Activated naive CD8-positive, alpha-beta T cell treated with anti-CD3 and anti-CD28 coated beads, Interleukin-2, amount 50 U/mL, for 24 hours (primary cell): Measurements from ENCODE around the gene BEAN1.

Source experiments
- ATAC-seq: fragments of 150-1000 bp; cut with Tn5 transposase; one replicate; pipeline ENCODE4 v1.10.0; 2021
- DNase-seq: peaks from one replicate; pipeline ENCODE4 v3.0.0; 2021
- H3K27ac Mint-ChIP-seq: one replicate; pipeline ENCODE4 v1.8.0; 2021; ENCODE audit warnings: mild to moderate bottlenecking, mixed read lengths
- H3K27me3 Mint-ChIP-seq: one replicate; pipeline ENCODE4 v1.8.0; 2021; ENCODE audit warnings: mixed read lengths
- H3K36me3 Mint-ChIP-seq: one replicate; pipeline ENCODE4 v1.8.0; 2021; ENCODE audit warnings: low read depth, mixed read lengths
- H3K4me1 Mint-ChIP-seq: one replicate; pipeline ENCODE4 v1.8.0; 2021; ENCODE audit warnings: mixed read lengths
- H3K4me3 Mint-ChIP-seq: one replicate; pipeline ENCODE4 v1.8.0; 2021; ENCODE audit warnings: mild to moderate bottlenecking, moderate library complexity, mixed read lengths
- H3K9me3 Mint-ChIP-seq: one replicate; pipeline ENCODE4 v1.8.0; 2021; ENCODE audit warnings: mixed read lengths

The BEAN1 gene

GRCh38 chr16:66388350-66389139, 38.5 kb upstream of the BEAN1 start:
- no peak overlapping the region for H3K27ac Mint-ChIP-seq

DNA sequence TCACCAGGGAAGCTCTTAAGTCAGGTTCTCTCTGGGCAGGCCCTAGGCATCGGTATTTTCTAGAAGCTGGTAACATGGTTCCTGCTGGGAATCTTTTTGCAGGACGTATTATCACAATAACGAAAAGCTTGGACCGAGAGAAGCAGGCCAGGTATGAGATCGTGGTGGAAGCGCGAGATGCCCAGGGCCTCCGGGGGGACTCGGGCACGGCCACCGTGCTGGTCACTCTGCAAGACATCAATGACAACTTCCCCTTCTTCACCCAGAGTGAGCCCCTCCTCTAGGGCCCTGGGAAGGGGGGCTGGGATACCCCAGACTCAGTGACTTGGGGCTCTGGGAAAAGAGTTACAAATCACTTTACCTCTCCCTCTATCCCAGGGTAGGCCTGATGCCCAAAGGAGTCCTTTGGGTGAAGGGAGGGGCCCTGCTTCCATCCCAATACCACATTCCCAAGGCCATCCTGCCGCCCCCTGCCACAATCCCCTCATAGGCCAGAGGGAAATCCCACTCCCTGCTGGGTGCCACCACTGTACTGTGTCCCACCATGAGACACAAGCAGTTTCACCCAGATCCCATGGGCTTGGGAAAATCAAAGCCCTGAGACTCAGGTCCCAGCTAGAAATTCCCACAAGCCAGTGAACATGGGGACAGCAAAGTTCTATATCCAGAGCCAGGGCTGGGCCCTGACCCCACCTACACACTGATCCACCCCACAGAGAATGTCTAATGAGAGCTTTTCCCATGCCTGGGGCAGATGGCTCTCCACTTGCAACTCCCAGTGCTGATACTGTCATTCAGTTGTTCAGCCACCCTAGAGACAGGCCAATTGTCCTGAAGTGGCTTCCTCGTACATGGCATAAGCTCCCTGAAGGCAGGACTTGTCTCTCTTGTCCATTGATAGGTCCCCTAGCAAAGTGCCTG, 37.6 kb upstream of the BEAN1 start:
- no peak overlapping the region for H3K27ac Mint-ChIP-seq
- no peak overlapping the region for H3K4me3 Mint-ChIP-seq
- no peak for ATAC-seq
- H3K4me1 Mint-ChIP-seq: no peaks in the 10 kb centered on the region
- H3K27me3 Mint-ChIP-seq: peaks cover 5% of the 10 kb centered on the region
- H3K36me3 Mint-ChIP-seq: no peaks in the 10 kb centered on the region
- H3K9me3 Mint-ChIP-seq: no peaks in the 10 kb centered on the region
- DNase-seq: no peak

More at GRCh38 chr16:66388350-66389139, 38.5 kb upstream of the BEAN1 start:
- H3K4me3 Mint-ChIP-seq: no peak overlapping the region
- no peaks in the 10 kb centered on the region for H3K36me3 Mint-ChIP-seq
- no peak for DNase-seq
- H3K9me3 Mint-ChIP-seq: no peaks in the 10 kb centered on the region
- H3K4me1 Mint-ChIP-seq: no peaks in the 10 kb centered on the region
- peaks cover 5% of the 10 kb centered on the region for H3K27me3 Mint-ChIP-seq
- no peak for ATAC-seq

- peaks cover 5% of the 10 kb centered on the region for H3K27me3 Mint-ChIP-seq
- H3K9me3 Mint-ChIP-seq: no peaks in the 10 kb centered on the region
- no peaks in the 10 kb centered on the region for H3K36me3 Mint-ChIP-seq
- no peak overlapping the region for H3K4me3 Mint-ChIP-seq
- H3K27ac Mint-ChIP-seq: no peak overlapping the region
- ATAC-seq (no peak), DNase-seq (no peak)
- no peaks in the 10 kb centered on the region for H3K4me1 Mint-ChIP-seq
Measured at GRCh38 chr16:66390346-66391108, 36.6 kb upstream of the BEAN1 start.

DNA sequence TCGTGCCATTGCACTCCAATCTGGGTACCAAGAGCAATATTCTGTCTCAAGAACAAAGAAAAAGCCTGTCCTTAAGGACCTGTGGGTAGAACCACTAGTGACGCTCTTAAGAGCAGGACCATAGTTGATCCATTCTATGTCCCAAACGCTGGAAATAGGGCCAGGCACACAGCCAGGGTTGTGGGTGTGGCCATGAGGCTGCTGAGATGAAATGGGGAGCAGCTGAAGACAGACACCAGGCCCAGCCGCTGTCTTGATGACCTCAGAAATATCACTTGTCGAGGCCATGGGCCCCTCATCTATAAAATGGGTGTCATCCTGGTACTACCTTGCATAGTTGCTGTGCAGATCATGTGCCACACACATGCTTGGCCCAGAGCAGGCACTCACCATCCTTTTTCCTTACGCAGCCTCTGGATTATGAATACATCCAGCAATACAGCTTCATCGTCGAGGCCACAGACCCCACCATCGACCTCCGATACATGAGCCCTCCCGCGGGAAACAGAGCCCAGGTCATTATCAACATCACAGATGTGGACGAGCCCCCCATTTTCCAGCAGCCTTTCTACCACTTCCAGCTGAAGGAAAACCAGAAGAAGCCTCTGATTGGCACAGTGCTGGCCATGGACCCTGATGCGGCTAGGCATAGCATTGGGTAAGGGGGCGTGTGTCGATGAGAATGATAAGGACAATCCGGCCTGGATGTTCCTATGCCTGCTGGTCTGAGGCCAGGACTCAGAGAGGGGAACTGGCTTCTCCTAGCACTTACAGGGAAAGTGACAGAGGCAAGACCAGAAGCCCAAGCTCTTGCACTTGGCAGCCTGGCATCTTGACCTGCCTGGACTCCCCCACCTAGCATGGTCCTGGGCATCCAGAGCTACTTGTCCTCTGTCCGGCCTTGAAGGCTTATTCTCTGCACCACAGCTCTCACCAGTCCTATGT, 35.1 kb upstream of the BEAN1 start:
- no peak for DNase-seq
- H3K9me3 Mint-ChIP-seq: no peaks in the 10 kb centered on the region
- no peaks in the 10 kb centered on the region for H3K36me3 Mint-ChIP-seq
- no peak overlapping the region for H3K27ac Mint-ChIP-seq
- ATAC-seq: no peak
- H3K27me3 Mint-ChIP-seq: no peaks in the 10 kb centered on the region
- no peak overlapping the region for H3K4me3 Mint-ChIP-seq
- no peaks in the 10 kb centered on the region for H3K4me1 Mint-ChIP-seq

GRCh38 chr16:66395806-66396555, 31.1 kb upstream of the BEAN1 start:
- ATAC-seq: no peak
- no peak overlapping the region for H3K27ac Mint-ChIP-seq
- H3K9me3 Mint-ChIP-seq: no peaks in the 10 kb centered on the region
- H3K4me3 Mint-ChIP-seq: no peak overlapping the region
- H3K36me3 Mint-ChIP-seq: no peaks in the 10 kb centered on the region
- H3K4me1 Mint-ChIP-seq: no peaks in the 10 kb centered on the region
- peaks cover 6% of the 10 kb centered on the region for H3K27me3 Mint-ChIP-seq
- no peak for DNase-seq

- DNase-seq: no peak
Measured at GRCh38 chr16:66397736-66398433, 29.2 kb upstream of the BEAN1 start.

DNA sequence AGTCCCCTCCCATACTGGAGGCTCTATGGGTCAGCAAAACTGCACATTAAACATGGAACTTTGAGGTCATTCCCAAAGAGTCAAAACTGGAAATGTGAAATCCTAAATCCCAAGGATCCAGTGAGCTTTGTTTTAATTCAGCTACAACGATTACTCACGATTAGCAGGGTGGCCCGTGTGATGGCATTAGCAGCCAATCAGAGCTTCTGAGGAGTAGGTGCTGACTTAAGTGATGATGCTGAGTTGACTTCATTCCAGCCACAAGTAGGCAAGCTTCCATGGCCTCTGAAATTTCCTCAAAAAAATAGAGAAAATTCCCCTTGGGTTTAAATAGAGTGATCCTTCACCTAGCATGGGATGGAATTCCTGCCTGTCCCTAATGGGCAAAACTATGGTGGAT, 28.1 kb upstream of the BEAN1 start:
- Mint-ChIP-seq H3K27ac (no peak overlapping the region), H3K9me3 (no peaks in the 10 kb centered on the region), H3K27me3 (peaks cover 6% of the 10 kb centered on the region), H3K4me3 (no peak overlapping the region), H3K36me3 (no peaks in the 10 kb centered on the region), H3K4me1 (no peaks in the 10 kb centered on the region)
- DNase-seq: no peak
- ATAC-seq: no peak

More at GRCh38 chr16:66397736-66398433, 29.2 kb upstream of the BEAN1 start:
- no peak overlapping the region for H3K4me3 Mint-ChIP-seq
- no peak for ATAC-seq
- H3K27ac Mint-ChIP-seq: no peak overlapping the region
- peaks cover 6% of the 10 kb centered on the region for H3K27me3 Mint-ChIP-seq
- no peaks in the 10 kb centered on the region for H3K4me1 Mint-ChIP-seq
- no peaks in the 10 kb centered on the region for H3K36me3 Mint-ChIP-seq
- H3K9me3 Mint-ChIP-seq: no peaks in the 10 kb centered on the region

GRCh38 chr16:66399930-66400329, 27.2 kb upstream of the BEAN1 start:
- H3K9me3 Mint-ChIP-seq: no peaks in the 10 kb centered on the region
- no peaks in the 10 kb centered on the region for H3K36me3 Mint-ChIP-seq
- no peak overlapping the region for H3K4me3 Mint-ChIP-seq
- DNase-seq (no peak), ATAC-seq (no peak)
- peaks cover 6% of the 10 kb centered on the region for H3K27me3 Mint-ChIP-seq
- no peaks in the 10 kb centered on the region for H3K4me1 Mint-ChIP-seq
- H3K27ac Mint-ChIP-seq: no peak overlapping the region

DNA sequence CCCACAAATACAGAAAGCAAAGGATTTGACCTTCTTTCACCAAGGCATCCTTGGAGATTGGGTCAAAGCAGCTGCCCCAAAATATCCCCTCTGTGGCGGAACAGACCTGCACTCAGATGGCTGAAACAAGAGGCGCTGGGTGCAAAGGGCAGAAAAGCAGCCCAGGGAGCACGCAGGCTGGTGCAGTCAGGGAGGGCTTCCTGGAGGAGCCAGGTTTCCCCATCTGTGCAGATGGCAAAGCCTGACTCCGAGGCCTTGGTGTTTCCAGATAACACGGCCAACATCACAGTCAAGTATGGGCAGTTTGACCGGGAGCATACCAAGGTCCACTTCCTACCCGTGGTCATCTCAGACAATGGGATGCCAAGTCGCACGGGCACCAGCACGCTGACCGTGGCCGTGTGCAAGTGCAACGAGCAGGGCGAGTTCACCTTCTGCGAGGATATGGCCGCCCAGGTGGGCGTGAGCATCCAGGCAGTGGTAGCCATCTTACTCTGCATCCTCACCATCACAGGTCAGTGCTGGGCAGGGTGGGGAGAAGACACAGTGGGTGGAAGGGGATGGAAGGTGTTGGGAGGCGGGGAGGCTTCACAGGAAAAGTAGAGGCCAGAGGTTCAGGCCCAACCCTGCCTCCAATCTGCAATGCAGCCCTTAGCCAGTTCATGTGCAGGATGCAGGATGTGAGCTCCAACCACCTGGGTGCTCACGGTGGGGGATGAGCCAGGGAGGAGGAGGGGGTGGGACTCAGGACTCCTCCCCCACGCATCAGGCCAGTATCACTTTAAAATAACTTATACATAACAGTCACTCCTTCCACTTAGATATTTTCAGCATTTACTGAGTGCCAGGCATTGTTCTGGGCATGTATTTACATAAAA, 26.4 kb upstream of the BEAN1 start:
- no peak for DNase-seq
- H3K27me3 Mint-ChIP-seq: peaks cover 6% of the 10 kb centered on the region
- H3K27ac Mint-ChIP-seq: no peak overlapping the region
- H3K4me1 Mint-ChIP-seq: no peaks in the 10 kb centered on the region
- no peaks in the 10 kb centered on the region for H3K36me3 Mint-ChIP-seq
- no peak overlapping the region for H3K4me3 Mint-ChIP-seq
- no peak for ATAC-seq
- no peaks in the 10 kb centered on the region for H3K9me3 Mint-ChIP-seq

DNA sequence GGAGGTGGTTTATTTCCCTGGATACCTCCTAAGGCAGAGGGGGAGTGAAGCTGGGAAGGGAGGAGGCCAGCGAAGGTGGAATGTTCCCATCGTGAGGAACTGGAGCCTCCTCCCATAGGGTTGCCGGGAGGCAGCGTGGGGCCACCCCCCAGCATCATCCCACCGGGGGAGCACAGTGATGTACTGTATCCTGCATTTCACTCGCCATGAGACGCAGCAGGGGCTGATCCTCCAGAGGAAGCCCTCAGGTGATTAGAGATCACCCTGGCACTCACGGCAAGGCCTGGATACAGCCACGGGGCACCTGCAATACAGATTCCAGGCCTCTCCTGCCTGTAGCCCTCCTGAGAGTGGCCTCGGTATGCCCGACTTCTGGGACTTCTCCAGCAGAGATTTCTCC, 25.5 kb upstream of the BEAN1 start:
- ATAC-seq (no peak), DNase-seq (no peak)
- Mint-ChIP-seq H3K27me3 (peaks cover 6% of the 10 kb centered on the region), H3K27ac (no peak overlapping the region), H3K9me3 (no peaks in the 10 kb centered on the region), H3K36me3 (no peaks in the 10 kb centered on the region), H3K4me1 (no peaks in the 10 kb centered on the region), H3K4me3 (no peak overlapping the region)

DNA sequence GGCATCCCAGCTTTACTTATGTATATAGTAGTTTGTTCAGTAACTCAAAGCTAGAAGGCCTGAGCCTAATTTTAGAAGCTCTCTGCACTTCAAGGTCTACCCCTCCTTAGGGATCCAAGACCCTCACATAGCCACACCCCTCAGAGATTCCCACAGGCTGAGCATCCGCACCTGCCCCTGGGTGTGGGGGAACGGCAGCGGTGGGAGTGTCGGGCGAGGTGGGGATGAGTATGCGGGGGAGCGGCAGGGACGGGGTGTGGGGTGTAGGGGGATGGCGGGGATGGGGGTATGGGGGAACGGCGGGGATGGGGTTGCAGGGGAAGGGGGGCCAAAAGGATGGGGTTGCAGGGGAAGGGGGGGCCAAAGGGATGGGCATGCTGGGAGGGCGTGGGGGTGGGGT, 24.9 kb upstream of the BEAN1 start:
- Mint-ChIP-seq H3K36me3 (no peaks in the 10 kb centered on the region), H3K9me3 (no peaks in the 10 kb centered on the region), H3K4me3 (no peak overlapping the region), H3K27me3 (peaks cover 10% of the 10 kb centered on the region), H3K27ac (no peak overlapping the region), H3K4me1 (peaks cover 4% of the 10 kb centered on the region)
- DNase-seq: no peak
- ATAC-seq: no peak

GRCh38 chr16:66402591-66403230, 24.4 kb upstream of the BEAN1 start:
- no peak overlapping the region for H3K4me3 Mint-ChIP-seq
- no peaks in the 10 kb centered on the region for H3K9me3 Mint-ChIP-seq
- peaks cover 7% of the 10 kb centered on the region for H3K4me1 Mint-ChIP-seq
- H3K27me3 Mint-ChIP-seq: peaks cover 10% of the 10 kb centered on the region
- H3K36me3 Mint-ChIP-seq: no peaks in the 10 kb centered on the region
- ATAC-seq (no peak), DNase-seq (no peak)
- no peak overlapping the region for H3K27ac Mint-ChIP-seq
